Mucosa of stomach (tissue), 1 donor: ENCODE data around the gene ZSCAN29.
"Not testable (repeated sequence)": the region's sequence is repeated elsewhere in the genome, so short reads cannot be mapped to it uniquely, and the experiment has no call there.

Experiments used
- H3K27me3 ChIP-seq: one replicate; pipeline ENCODE4 v1.7.0; 2013; ENCODE audit warnings: mild to moderate bottlenecking, low read length; ENCODE audit not compliant: control insufficient read depth, insufficient read depth
- H3K36me3 ChIP-seq: one replicate; pipeline ENCODE4 v1.7.0; 2013; ENCODE audit warnings: low read length; ENCODE audit not compliant: control insufficient read depth, insufficient read depth
- H3K4me1 ChIP-seq: one replicate; pipeline ENCODE4 v1.7.0; 2013; ENCODE audit warnings: mild to moderate bottlenecking, low read length; ENCODE audit not compliant: control insufficient read depth, insufficient read depth
- H3K4me3 ChIP-seq: one replicate; pipeline ENCODE4 v1.7.0; 2013; ENCODE audit warnings: low read length
- H3K9ac ChIP-seq: one replicate; pipeline ENCODE4 v1.7.0; 2013; ENCODE audit warnings: mild to moderate bottlenecking, low read length, moderate library complexity
- H3K9me3 ChIP-seq: one replicate; pipeline ENCODE4 v1.7.0; 2013; ENCODE audit warnings: mild to moderate bottlenecking, low read length, moderate library complexity; ENCODE audit not compliant: control insufficient read depth
- donor health status: Pancreatic carcinoma.

Gene ZSCAN29

DNA sequence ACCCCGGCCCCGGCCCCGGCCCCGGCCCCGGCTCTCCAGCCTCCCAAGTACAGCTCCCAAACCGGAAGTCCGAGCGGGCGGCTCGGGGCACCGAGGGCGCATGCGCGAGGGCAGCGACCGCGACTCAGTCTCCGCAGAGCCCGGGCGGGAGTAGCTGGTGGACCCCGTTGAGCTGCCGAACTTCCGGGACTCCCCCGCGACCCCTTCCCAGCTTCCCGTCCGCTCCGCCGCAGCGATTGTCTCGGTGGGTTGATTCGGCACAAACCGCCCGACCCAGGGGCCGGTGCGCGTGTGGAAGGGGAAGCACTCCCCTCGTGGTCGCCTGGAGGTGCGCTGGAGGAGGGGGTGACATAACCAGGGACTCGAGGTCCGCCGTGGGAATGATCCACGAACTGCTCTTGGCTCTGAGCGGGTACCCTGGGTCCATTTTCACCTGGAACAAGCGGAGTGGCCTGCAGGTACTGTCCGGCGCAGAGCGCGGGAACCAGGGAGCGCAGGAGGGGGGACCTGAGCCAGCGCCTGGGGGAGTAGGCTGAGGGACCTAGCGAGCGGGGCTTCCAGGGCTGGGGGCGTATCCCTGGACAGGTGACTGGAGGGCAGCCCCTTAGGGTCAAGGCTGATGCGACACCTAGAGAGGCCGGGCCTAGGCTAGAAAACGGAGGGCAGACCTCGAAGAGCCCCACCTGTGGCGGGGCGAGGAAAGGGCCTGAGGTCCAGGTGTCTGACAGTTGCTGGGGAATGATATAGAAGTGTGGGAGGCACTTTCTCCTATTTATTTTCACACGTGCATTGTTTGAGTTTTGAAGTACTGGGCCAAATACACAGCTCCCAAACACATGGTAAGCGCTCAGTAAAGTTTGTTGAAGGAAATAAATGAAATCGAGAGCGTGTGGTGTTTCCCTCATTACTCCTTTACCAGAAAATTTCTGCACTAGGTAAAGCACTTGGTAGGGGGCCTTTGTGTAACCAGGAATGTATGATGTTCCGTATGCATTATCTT is at the start of gene ZSCAN29, which contains the start of gene TUBGCP4:
Gene ZSCAN29 (minus strand): TSS at position 69 of the 1,000 bp plus-strand sequence. CDS start 1,130 bp downstream, outside the sequence.
Gene TUBGCP4 (plus strand): TSS at position 127 of the 1,000 bp plus-strand sequence. CDS start 254 bp downstream, at position 381.
- peaks cover 16% of the 10 kb centered on the region for H3K4me1 ChIP-seq
- H3K27me3 ChIP-seq: no peaks in the 10 kb centered on the region
- H3K36me3 ChIP-seq: peaks cover 2% of the 10 kb centered on the region
- peak within 1 kb of the TSS; percentile 70 for H3K4me3 ChIP-seq
- H3K9me3 ChIP-seq: no peaks in the 10 kb centered on the region
- peak within 1 kb of the TSS; percentile 94 for H3K9ac ChIP-seq

DNA sequence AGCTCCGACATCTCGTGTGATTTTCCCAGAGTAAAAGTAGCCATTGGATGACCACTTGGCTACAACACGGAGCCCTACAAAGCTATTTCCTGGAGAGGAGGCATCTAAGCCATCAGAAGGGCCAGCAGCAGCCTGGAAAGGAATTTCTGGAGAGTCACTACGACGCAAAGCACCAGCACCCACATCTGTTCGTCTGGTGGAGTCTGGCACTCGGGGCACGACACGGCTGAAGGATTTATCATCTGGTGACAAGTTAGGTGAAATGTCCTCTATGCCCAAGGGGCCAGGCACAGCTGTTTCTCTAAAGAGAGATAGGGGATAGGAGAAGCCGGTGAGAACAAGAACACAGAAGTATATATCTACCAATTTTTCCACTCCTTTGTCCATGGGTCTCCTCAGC is 49.6 kb upstream of the ZSCAN29 start:
- Histone ChIP-seq H3K9ac (no peak overlapping the region), H3K36me3 (no peaks in the 10 kb centered on the region), H3K4me3 (no peak overlapping the region), H3K9me3 (no peaks in the 10 kb centered on the region), H3K4me1 (no peaks in the 10 kb centered on the region), H3K27me3 (no peaks in the 10 kb centered on the region)

DNA sequence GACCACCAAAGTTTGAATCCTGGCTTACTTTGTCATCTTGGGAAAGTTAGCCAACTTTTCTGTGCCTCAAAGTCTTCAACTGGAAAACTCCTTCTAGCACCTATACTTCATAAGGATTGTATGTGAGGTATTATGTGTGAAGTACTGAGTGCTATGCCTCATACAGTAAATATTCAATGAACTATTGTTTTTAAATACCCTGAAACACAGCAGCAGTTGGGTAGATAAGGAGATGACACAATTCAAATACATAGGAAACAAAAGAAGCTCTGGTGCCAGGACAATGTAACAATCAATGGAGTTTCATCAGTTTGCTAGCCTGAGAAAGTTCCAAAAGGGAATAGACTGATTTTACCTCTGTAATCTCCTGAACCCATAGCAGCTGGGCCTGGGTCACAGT is 43.4 kb upstream of the ZSCAN29 start:
- no peak overlapping the region for H3K4me3 ChIP-seq
- peaks cover 6% of the 10 kb centered on the region for H3K36me3 ChIP-seq
- H3K9me3 ChIP-seq: no peaks in the 10 kb centered on the region
- H3K9ac ChIP-seq: no peak overlapping the region
- H3K27me3 ChIP-seq: no peaks in the 10 kb centered on the region
- H3K4me1 ChIP-seq: no peaks in the 10 kb centered on the region

DNA sequence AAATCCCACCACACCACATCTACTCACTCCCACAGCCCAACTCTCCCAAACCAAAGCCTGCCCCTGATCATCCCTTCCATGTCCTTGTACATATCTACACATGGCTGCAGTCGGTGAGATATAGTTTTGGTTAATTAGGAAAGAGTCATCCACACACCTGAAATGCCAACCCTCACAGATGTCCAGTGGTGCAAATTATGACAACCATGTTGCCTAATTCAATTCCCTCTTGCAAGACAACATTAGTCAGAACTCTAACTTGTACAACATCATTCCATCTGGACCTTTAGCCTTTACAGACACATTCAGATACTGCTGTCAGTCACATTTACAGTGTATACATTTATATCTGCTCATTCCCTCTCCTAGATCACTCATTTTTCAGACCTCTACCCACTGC is 41.3 kb upstream of the ZSCAN29 start:
- Histone ChIP-seq H3K4me1 (no peaks in the 10 kb centered on the region), H3K9me3 (no peaks in the 10 kb centered on the region), H3K4me3 (no peak overlapping the region), H3K9ac (no peak overlapping the region), H3K27me3 (no peaks in the 10 kb centered on the region), H3K36me3 (peaks cover 6% of the 10 kb centered on the region)

DNA sequence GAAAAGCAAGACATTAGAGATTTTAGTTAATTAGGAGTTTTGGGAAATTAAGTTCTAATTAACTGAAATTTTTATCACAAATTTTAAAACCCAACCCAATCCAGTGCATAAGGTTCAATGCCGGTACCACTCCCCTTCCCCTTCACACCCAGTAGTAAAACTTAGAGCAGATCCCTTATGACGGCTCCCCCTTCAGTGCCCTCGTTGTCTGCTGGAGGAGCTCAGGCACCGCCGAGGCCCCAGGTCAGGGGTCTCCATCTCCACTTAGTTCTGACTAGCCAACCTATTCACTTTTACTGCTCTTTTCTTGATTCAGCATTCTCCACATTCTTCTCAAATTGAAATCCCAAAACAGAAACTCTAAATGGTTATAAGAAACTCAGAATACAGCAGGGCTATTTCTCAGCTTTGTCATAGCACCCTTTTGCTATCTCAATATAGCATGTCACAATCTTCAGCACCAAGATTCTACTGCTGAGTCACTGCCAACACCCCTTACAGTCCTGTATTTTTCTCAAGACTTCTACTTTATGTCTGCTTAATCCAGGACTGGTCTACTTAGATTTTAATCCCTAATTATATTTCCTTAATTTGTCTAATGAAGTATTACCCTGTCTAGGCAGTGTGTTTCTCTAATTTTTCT is 39.9 kb upstream of the ZSCAN29 start:
- peaks cover 6% of the 10 kb centered on the region for H3K36me3 ChIP-seq
- H3K9me3 ChIP-seq: no peaks in the 10 kb centered on the region
- H3K4me3 ChIP-seq: no peak overlapping the region
- no peaks in the 10 kb centered on the region for H3K27me3 ChIP-seq
- H3K4me1 ChIP-seq: no peaks in the 10 kb centered on the region
- H3K9ac ChIP-seq: no peak overlapping the region

DNA sequence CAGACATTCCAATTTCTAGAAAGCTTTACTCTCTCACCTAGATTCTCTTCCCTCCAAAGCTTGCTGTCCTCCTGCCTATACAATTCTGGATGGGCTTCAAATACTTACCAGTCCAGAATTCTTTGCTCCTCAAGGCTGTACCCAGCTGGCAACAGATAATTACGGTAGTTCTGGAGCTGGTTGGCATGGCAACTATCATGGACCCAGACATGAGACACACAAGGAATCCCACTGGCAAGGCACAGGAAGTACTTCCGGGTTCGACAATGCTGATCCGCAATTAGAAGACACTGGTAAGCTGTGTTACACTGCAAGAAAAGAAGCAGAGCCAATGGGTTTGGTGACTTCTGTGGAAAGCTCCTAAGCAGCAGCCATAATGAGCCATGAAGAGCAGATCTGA is 37.9 kb upstream of the ZSCAN29 start:
- H3K36me3 ChIP-seq: peaks cover 6% of the 10 kb centered on the region

DNA sequence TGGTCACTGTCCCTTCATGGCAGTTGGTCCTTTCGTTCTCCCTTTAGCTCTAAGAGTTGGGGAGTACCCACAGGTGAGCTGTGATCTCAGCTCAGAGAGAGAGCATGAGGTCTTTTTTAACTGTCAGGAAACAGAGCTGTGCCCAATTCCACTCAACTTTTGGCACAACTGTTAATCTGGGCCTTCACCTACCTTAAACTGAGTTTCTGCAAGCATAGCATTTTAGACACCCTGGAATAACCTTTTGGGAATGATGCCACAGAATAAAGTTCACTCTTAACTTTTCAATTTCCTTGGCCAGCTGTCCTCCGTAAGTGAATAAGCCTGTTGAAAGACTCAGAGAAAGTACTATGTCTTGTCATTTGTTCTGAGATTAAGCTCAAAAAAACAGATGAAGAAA is 36.0 kb upstream of the ZSCAN29 start:
- H3K9me3 ChIP-seq: no peaks in the 10 kb centered on the region
- peaks cover 6% of the 10 kb centered on the region for H3K36me3 ChIP-seq
- no peak overlapping the region for H3K4me3 ChIP-seq

More for the DNA sequence above, 37.9 kb upstream of the ZSCAN29 start:
- Histone ChIP-seq H3K4me1 (no peaks in the 10 kb centered on the region), H3K9me3 (no peaks in the 10 kb centered on the region), H3K9ac (no peak overlapping the region), H3K27me3 (no peaks in the 10 kb centered on the region), H3K4me3 (no peak overlapping the region)

DNA sequence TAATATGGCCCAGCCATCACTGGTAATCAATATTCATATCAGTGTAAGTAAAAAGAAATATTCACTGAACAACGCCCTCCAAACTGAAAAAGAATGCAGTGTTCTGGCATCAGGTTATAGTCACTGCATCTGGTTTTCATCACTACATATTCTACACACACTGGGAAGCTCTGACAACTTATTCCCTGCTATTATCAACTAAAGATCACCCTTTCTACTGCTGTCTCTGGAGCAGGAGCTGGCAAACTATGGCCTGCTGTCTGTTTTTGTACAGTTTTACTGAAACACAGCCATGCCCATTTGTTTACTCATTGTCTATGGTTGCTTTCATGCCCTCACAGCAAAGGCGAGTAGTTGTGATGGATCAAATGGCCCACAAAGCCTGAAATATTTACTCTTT is 35.3 kb upstream of the ZSCAN29 start:
- Histone ChIP-seq H3K9me3 (no peaks in the 10 kb centered on the region), H3K27me3 (no peaks in the 10 kb centered on the region), H3K4me1 (no peaks in the 10 kb centered on the region), H3K9ac (no peak overlapping the region), H3K36me3 (peaks cover 6% of the 10 kb centered on the region), H3K4me3 (no peak overlapping the region)

More for the DNA sequence above, 36.0 kb upstream of the ZSCAN29 start:
- Histone ChIP-seq H3K27me3 (no peaks in the 10 kb centered on the region), H3K9ac (no peak overlapping the region), H3K4me1 (no peaks in the 10 kb centered on the region)

DNA sequence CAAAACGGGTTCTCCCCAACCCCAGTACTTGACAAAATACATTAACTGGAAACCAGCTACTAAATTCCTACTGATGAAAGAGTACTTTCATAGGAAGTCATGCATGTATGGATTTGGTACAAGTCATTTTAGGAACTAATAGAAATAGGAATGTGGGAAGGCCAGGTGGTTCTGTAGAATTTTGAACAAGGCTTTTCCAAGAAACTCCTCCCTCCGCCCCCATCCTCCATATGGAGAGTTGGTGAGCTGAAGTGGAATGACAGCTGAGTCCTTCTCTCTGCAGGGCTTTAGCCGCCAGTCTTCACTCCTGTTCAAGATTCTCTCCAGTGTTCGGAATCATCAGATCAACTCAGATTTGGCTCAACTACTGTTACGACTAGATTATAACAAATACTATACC is 33.3 kb upstream of the ZSCAN29 start:
- Histone ChIP-seq H3K27me3 (no peaks in the 10 kb centered on the region), H3K36me3 (no peaks in the 10 kb centered on the region), H3K4me3 (no peak overlapping the region)

DNA sequence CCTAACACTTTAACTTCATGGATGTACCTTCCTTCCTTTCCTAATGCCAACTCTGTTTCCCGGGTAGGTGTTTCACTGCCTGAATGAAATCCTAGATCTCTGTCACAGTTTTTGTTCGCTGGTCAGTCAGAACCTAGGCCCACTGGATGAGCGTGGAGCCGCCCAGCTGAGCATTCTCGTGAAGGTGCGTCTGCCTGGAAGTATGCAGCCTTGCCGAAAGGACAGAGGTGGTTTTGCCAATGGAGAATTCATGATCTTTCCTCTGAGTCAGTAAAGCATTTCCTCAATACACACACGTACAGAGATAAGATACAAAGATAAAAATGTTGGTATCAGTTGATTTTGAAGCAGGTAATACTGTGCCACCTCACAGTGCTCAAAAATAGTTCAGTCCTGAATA is 32.8 kb upstream of the ZSCAN29 start:
- H3K9me3 ChIP-seq: no peaks in the 10 kb centered on the region
- no peaks in the 10 kb centered on the region for H3K4me1 ChIP-seq
- H3K27me3 ChIP-seq: no peaks in the 10 kb centered on the region
- H3K4me3 ChIP-seq: no peak overlapping the region
- H3K36me3 ChIP-seq: no peaks in the 10 kb centered on the region
- no peak overlapping the region for H3K9ac ChIP-seq

More for the DNA sequence above, 33.3 kb upstream of the ZSCAN29 start:
- Histone ChIP-seq H3K9ac (no peak overlapping the region), H3K9me3 (no peaks in the 10 kb centered on the region), H3K4me1 (no peaks in the 10 kb centered on the region)

DNA sequence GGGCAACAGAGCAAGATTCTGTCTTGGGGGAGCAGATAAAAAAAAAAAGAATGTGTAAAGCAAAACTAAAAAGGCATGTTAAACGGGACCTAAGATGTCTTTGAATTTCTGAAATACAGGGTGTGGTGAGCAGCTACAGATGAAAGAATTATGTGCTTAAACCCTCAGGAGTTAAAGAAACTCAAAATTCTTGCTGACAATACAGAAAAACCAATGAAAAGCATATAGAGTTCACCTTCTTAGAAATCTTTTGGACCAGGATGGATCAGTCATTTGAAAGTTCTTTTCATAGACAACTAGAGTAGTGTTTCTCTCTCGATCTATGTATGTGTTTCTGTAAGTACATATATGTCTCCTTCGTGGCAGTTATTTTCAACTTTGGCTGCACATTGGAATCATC is 31.4 kb upstream of the ZSCAN29 start:
- Histone ChIP-seq H3K36me3 (no peaks in the 10 kb centered on the region), H3K4me3 (no peak overlapping the region), H3K9me3 (no peaks in the 10 kb centered on the region), H3K4me1 (no peaks in the 10 kb centered on the region), H3K9ac (no peak overlapping the region), H3K27me3 (no peaks in the 10 kb centered on the region)

DNA sequence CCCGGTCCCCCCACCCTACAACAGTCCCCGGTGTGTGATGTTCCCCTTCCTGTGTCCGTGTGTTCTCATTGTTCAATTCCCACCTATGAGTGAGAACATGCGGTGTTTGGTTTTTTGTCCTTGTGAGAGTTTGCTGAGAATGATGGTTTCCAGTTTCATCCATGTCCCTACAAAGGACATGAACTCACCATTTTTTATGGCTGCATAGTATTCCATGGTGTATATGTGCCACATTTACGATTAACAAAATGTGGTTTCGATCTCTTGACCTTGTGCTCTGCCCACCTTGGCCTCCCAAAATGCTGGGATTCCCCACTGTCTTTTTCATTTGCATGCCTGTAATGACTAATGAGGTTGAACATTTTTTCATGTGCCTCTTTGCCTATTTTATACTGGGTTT is 22.7 kb upstream of the ZSCAN29 start:
- not testable (repeated sequence) for H3K9me3 ChIP-seq, H3K4me3 ChIP-seq, H3K36me3 ChIP-seq, H3K9ac ChIP-seq, H3K4me1 ChIP-seq, H3K27me3 ChIP-seq
